ENCODE results near the gene OR2A12. TPM values are rescaled to one million over a fixed set of nuclear protein-coding genes. Genes with fewer than 3 reads are reported as not detected.
A peak's percentile ranks its signal among the peaks of the same experiment; 100 is the strongest.
"Not testable (repeated sequence)": the region's sequence is repeated elsewhere in the genome, so short reads cannot be mapped to it uniquely, and the experiment has no call there.

Gene OR2A12
- total RNA-seq, 1 experiment from 2014 or later, result not detected

DNA sequence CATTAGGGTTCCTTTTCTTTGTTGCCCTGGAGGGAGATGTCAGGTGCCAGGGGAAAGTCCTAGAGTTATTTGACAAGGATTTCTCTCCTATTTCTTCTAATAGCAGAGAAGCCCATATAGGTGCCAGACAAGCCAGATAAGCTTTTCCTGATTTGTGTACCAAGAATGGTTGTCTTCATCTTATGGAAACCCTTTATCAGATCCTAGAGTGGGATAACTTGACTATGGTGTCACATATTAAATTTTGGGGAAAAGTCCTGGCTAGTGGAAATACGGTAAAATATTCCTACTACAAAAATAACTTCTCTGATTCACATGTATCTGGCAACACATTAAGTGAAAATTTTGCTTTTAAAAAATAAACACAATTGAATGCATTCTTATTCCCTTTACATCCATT lies 1.2 kb downstream of the OR2A12 start:
- no peak for DNase-seq (ENCODE audit: low read depth in 1 of 2, low spot score in 2 of 2)

DNA sequence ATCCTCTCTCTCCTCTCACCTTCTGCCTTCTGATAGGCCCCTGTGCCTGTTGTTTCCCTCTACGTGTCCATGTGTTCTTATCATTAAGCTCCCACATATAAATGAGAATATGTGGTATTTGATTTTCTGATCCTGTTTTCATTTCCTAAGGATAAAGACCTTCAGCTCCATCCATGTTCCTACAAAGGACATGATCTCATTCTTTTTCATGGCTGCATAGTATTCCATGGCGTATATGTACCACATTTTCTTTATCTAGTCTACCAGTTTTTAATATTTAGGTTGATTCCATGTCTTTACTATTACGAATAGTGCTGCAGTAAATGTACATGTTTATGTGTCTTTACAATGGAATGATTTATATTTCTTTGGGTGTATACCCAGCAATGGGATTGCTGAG lies 4.6 kb downstream of the OR2A12 start:
- no peaks in the 10 kb centered on the region for H3K4me1 ChIP-seq (replicated peaks)
- H3K36me3 ChIP-seq, result no peaks in the 10 kb centered on the region
- DNase-seq (ENCODE audit: low read depth in 1 of 2, low spot score in 2 of 2), result no peak
- H3K4me3 ChIP-seq, result no peak overlapping the region
- no peak overlapping the region for H3K27ac ChIP-seq
- H3K27me3 ChIP-seq (replicated peaks), result no peaks in the 10 kb centered on the region
- H3K9me3 ChIP-seq (replicated peaks), result no peaks in the 10 kb centered on the region

More for the DNA sequence above, 1.2 kb downstream of the OR2A12 start:
- Histone ChIP-seq H3K27me3 (replicated peaks) (no peaks in the 10 kb centered on the region), H3K9me3 (replicated peaks) (no peaks in the 10 kb centered on the region), H3K27ac (no peak overlapping the region), H3K4me1 (replicated peaks) (no peaks in the 10 kb centered on the region), H3K4me3 (no peak overlapping the region), H3K36me3 (no peaks in the 10 kb centered on the region)

DNA sequence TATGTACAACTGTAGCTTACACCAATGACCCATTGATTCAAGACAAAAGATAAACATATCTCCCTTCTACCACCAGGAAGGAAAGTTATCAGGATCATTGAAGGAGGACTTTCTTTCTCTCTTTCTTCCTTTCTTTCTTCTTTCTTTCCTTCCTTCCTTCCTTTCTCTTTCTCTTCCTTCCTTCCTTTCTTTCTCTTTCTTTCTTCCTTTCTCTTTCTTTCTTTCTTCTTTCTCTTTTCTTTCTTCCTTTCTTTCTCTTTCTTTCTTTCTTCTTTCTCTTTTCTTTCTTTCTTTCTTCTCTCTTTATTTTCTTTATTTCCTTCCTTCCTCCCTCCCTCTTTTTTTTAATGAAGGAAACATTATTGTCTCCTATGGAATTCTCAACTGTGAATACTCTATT lies 12.7 kb downstream of the OR2A12 start:
- Histone ChIP-seq H3K36me3 (no peaks in the 10 kb centered on the region), H3K27ac (no peak overlapping the region), H3K27me3 (replicated peaks) (no peaks in the 10 kb centered on the region), H3K4me1 (replicated peaks) (no peaks in the 10 kb centered on the region), H3K4me3 (no peak overlapping the region), H3K9me3 (replicated peaks) (no peaks in the 10 kb centered on the region)
- no peak for DNase-seq (ENCODE audit: low read depth in 1 of 2, low spot score in 2 of 2)

DNA sequence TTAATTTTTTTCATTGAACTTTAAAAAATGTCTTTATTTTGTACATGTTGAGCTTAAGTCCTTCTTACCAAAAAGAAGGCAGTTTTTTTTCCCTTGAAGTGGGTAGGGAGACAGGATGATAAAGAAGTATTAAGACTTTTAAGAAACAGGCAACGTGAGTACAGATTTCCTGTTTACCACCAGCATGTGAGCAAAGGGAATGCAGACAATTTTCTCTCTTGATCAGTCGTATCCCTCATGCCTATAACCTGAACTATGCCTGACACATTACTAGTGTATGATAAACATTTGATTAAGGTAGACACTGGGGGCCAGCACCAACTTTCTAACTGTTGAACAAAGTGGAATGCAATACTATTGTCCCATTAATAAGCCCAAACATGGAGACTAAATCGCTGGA lies 14.5 kb downstream of the OR2A12 start:
- Histone ChIP-seq H3K27ac (no peak overlapping the region), H3K4me3 (no peak overlapping the region), H3K9me3 (replicated peaks) (no peaks in the 10 kb centered on the region), H3K36me3 (no peaks in the 10 kb centered on the region), H3K27me3 (replicated peaks) (no peaks in the 10 kb centered on the region), H3K4me1 (replicated peaks) (no peaks in the 10 kb centered on the region)
- no peak for DNase-seq (ENCODE audit: low read depth in 1 of 2, low spot score in 2 of 2)

DNA sequence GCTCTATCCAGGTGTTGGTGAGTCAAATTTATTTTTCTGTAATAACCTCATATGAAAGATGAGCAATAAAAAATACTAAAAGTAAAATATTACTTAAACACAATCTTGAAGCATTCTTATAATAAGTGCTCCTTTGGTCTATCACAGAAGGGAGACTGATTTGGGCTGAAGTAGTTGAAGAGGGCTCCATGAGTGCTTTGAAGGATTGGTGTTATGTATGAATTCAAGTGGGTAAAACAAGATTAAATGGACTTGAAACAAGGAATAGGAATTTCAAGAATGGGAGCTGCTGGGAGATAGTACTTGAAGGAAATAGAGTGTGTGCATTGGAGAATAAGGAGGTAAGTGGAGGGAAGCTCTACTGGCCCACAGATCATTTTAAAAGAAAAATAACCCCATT lies 16.0 kb downstream of the OR2A12 start:
- Histone ChIP-seq H3K4me3 (no peak overlapping the region), H3K36me3 (no peaks in the 10 kb centered on the region), H3K4me1 (replicated peaks) (no peaks in the 10 kb centered on the region), H3K27me3 (replicated peaks) (no peaks in the 10 kb centered on the region), H3K9me3 (replicated peaks) (no peaks in the 10 kb centered on the region), H3K27ac (no peak overlapping the region)
- DNase-seq (ENCODE audit: low read depth in 1 of 2, low spot score in 2 of 2), result no peak

DNA sequence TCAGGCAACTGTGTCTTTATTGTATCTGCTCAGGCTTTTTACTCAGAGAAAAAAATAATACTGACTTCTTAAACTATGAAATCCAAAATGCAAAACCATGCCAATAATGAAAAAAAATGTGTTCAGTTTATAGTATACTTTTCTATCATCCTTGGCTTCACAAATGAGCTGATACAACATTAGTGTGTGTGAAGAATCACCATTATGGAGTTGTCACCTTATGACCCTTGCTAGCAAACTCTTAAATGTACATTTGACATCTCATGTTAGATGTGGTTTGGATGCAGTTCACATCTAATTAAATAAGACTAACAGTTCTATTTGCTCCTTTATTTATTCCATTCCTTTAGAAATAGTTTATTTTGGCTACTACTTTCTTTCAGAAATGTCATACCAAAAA lies 19.1 kb downstream of the OR2A12 start:
- no peaks in the 10 kb centered on the region; the same call in 1 of the 2 replicates for H3K27me3 ChIP-seq (replicated peaks)

DNA sequence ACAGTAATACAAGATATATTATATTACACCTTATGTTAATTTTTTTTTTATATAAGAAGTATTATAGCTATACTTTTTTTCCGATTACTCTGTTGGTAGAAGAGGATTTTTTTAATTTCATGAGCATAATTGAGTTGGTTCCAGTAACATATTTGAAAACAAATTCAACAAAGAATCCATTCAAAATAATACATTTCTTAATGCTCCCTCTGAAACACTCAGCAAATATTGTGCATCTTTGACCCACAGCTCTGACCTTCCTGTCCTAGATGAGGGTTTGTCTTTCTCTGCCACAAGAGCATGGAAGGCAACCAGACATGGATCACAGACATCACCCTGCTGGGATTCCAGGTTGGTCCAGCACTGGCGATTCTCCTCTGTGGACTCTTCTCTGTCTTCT lies 23.2 kb downstream of the OR2A12 start, which contains the start of gene OR2A2:
TSS of gene OR2A2 (plus strand) at position 301 of the 400 bp plus-strand sequence. CDS start at position 301, 0 bp downstream.
- Histone ChIP-seq H3K4me1 (replicated peaks) (no peaks in the 10 kb centered on the region), H3K27ac (no peak within 1 kb of the TSS), H3K9me3 (replicated peaks) (no peaks in the 10 kb centered on the region), H3K27me3 (replicated peaks) (no peaks in the 10 kb centered on the region; the same call in 1 of the 2 replicates), H3K36me3 (no peaks in the 10 kb centered on the region), H3K4me3 (no peak within 1 kb of the TSS)
- DNase-seq (ENCODE audit: low read depth in 1 of 2, low spot score in 2 of 2), result no peak

More for the DNA sequence above, 19.1 kb downstream of the OR2A12 start:
- H3K9me3 ChIP-seq (replicated peaks), result no peaks in the 10 kb centered on the region
- no peak for DNase-seq (ENCODE audit: low read depth in 1 of 2, low spot score in 2 of 2)
- H3K4me1 ChIP-seq (replicated peaks), result no peaks in the 10 kb centered on the region
- no peak overlapping the region for H3K27ac ChIP-seq
- H3K4me3 ChIP-seq, result no peak overlapping the region
- no peaks in the 10 kb centered on the region for H3K36me3 ChIP-seq

DNA sequence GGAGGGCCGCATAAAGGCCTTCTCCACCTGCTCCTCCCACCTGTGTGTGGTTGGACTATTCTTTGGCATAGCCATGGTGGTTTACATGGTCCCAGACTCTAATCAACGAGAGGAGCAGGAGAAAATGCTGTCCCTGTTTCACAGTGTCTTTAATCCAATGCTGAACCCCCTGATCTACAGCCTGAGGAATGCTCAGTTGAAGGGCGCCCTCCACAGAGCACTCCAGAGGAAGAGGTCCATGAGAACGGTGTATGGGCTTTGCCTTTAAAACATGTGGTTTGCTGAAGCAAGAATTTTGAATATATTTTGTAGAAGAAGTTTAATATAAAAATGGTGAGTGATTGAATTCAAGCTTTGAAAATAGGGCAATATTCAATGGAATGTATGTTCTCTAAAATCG lies 24.2 kb downstream of the OR2A12 start:
- no peaks in the 10 kb centered on the region for H3K36me3 ChIP-seq
- no peak overlapping the region for H3K4me3 ChIP-seq

DNA sequence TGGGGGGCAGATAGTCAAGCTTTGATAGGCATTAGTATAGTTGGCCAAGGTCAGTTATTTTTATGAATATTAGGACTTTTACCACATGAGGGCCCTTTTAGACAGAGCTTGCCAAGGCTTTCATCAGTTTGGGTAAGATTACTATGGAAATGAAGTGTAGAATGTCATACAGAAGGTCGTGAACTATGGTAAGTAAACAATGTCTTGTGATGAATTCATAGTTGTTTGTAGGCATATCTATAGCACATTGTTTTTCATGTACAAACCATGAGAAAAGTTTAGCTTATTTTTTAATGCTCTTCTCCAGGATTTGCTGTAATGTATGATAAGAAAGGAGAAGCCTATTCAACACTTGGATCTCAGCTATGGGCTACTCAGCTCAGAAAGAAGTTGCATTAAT lies 27.6 kb downstream of the OR2A12 start:
- DNase-seq (ENCODE audit: low read depth in 1 of 2, low spot score in 2 of 2), result no peak
- Histone ChIP-seq H3K9me3 (replicated peaks) (no peaks in the 10 kb centered on the region), H3K27me3 (replicated peaks) (no peaks in the 10 kb centered on the region; the same call in 1 of the 2 replicates), H3K4me1 (replicated peaks) (no peaks in the 10 kb centered on the region), H3K27ac (no peak overlapping the region), H3K36me3 (no peaks in the 10 kb centered on the region), H3K4me3 (no peak overlapping the region)

More for the DNA sequence above, 24.2 kb downstream of the OR2A12 start:
- no peak for DNase-seq (ENCODE audit: low read depth in 1 of 2, low spot score in 2 of 2)
- no peaks in the 10 kb centered on the region for H3K4me1 ChIP-seq (replicated peaks)
- no peaks in the 10 kb centered on the region for H3K9me3 ChIP-seq (replicated peaks)
- no peak overlapping the region for H3K27ac ChIP-seq
- H3K27me3 ChIP-seq (replicated peaks), result no peaks in the 10 kb centered on the region; the same call in 1 of the 2 replicates

DNA sequence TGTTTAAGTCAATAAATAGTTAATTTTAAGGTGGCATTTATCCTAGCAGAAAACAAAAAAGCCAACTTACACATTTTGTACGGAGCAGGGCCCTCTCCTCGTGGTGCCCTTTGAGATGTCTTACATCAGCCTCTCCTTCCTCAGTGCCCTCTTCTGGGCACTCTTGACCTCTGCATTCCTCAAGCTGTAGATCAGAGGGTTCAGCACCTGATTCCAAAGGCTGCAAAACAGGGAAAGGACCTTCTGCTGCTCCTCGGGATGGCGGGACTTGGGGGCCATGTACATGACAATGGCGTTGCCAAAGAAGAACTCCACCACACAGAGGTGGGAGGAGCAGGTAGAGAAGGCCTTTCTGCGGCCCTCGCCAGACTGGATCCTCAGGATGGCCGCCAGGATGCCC lies 32.3 kb downstream of the OR2A12 start:
- no peak for DNase-seq (ENCODE audit: low read depth in 1 of 2, low spot score in 2 of 2)
- H3K36me3 ChIP-seq, result no peaks in the 10 kb centered on the region
- H3K9me3 ChIP-seq (replicated peaks), result no peaks in the 10 kb centered on the region

DNA sequence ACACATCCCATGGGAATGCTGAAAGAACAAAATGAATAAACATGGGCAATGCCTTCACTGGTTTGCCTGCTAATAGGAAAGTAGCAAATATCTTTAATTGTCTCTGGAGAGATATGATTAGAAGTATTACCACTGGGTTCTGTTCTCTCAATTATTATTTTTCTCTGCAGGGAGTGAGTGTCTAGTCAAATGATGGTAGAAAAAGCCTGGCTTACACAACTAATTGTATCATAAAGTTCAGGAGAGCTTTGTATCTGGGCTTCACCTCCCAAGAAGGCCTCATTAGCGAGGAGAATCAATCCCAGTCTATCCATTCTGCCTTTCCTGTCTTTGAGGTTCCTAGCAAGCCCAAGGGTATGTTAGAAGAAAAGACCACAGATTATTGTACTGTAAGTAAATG lies 36.8 kb downstream of the OR2A12 start, which contains the start of gene OR2A14:
TSS of gene OR2A14 (plus strand) at position 301 of the 400 bp plus-strand sequence. CDS start 5,937 bp downstream, outside the sequence.
- no peaks in the 10 kb centered on the region for H3K27me3 ChIP-seq (replicated peaks)
- H3K9me3 ChIP-seq (replicated peaks), result no peaks in the 10 kb centered on the region
- H3K4me1 ChIP-seq (replicated peaks), result no peaks in the 10 kb centered on the region
- H3K36me3 ChIP-seq, result no peaks in the 10 kb centered on the region
- H3K27ac ChIP-seq, result no peak within 1 kb of the TSS
- no peak within 1 kb of the TSS for H3K4me3 ChIP-seq
- no peak for DNase-seq (ENCODE audit: low read depth in 1 of 2, low spot score in 2 of 2)

More for the DNA sequence above, 32.3 kb downstream of the OR2A12 start:
- Histone ChIP-seq H3K27me3 (replicated peaks) (no peaks in the 10 kb centered on the region), H3K4me3 (no peak overlapping the region), H3K27ac (no peak overlapping the region), H3K4me1 (replicated peaks) (no peaks in the 10 kb centered on the region)

DNA sequence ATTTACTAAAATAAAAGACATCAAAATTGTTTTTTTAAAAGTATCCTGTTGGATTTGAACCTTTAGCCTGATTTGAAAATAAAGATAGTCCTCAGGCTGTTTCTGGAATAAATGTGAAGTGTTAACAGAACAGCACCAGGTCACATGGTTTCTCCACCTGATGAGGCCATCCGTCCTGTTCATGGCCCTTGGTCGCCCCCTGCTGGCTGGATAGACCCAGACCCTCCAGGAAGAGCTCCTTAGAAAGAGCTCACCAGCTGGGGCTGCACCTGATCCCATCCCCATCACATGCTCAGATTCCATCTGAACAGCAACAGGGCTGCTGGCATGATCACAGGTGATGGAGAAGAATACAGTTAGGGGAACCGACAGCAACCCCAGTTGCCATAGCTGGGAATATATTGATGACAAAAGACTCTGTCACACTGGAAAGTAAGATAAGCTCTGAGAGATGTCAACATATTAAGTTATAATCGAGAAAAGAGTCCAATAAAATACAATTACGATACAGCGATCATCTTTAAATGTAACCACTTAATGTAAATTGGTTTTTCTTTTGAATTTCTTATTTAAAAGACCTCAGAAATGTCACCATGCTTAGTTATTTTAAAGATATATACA lies 41.7 kb downstream of the OR2A12 start:
- Histone ChIP-seq H3K4me1 (replicated peaks) (no peaks in the 10 kb centered on the region), H3K36me3 (no peaks in the 10 kb centered on the region), H3K27me3 (replicated peaks) (no peaks in the 10 kb centered on the region), H3K4me3 (no peak overlapping the region), H3K9me3 (replicated peaks) (no peaks in the 10 kb centered on the region), H3K27ac (no peak overlapping the region)
- peak; percentile 24 to 81 for DNase-seq (ENCODE audit: low read depth in 1 of 2, low spot score in 2 of 2)

DNA sequence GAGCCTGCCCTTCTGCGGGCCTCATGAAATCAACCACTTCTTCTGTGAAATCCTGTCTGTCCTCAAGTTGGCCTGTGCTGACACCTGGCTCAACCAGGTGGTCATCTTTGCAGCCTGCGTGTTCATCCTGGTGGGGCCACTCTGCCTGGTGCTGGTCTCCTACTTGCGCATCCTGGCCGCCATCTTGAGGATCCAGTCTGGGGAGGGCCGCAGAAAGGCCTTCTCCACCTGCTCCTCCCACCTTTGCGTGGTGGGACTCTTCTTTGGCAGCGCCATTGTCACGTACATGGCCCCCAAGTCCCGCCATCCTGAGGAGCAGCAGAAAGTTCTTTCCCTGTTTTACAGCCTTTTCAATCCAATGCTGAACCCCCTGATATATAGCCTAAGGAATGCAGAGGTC lies 43.5 kb downstream of the OR2A12 start:
- H3K4me1 ChIP-seq (replicated peaks); H3K4me3 ChIP-seq; DNase-seq (ENCODE audit: low read depth in 1 of 2, low spot score in 2 of 2); H3K27me3 ChIP-seq (replicated peaks); H3K36me3 ChIP-seq; H3K27ac ChIP-seq; H3K9me3 ChIP-seq (replicated peaks): not testable (repeated sequence)

DNA sequence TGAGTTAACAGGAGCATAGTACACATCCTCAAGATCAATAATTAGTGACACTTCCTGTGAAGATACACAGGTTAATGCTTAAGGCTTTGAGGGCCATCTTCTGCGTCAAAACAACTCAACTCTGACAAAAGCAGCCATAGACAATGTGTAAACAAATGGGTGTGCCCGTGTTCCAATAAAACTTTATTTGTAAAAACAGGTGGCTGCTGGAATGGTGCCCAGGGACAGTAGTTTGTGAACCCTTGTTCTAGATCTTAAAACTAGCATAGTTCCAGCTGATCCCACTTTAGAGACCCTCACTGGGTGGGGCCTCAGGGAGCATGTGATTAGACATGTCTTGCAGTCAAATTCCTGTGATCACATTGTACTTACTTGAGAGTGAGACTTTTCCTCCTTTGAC lies 44.7 kb downstream of the OR2A12 start:
- Histone ChIP-seq H3K27ac (no peak overlapping the region), H3K4me3 (no peak overlapping the region), H3K9me3 (replicated peaks) (no peaks in the 10 kb centered on the region), H3K27me3 (replicated peaks) (no peaks in the 10 kb centered on the region), H3K4me1 (replicated peaks) (no peaks in the 10 kb centered on the region), H3K36me3 (no peaks in the 10 kb centered on the region)
- no peak for DNase-seq (ENCODE audit: low read depth in 1 of 2, low spot score in 2 of 2)

DNA sequence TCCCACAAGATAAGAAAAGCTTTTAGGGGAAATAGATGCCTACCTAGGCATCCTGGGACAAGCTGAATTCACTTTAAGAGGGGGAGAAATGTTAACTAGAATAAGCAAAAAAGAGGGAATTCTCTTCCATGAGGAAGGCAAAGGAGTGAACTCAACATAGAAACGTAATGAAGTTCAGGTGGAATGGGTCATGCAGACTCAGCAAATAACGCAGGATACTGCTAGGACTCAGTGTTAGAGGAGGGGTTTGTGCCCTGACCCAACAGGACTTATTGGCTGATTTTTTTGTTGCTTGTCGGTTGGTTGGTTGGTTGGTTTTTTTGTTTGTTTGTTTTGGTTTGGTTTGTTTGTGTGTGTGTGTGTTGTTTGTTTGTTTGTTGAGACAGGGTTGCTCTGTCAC lies 46.2 kb downstream of the OR2A12 start:
- H3K9me3 ChIP-seq (replicated peaks), result no peaks in the 10 kb centered on the region

More for the DNA sequence above, 46.2 kb downstream of the OR2A12 start:
- no peak for DNase-seq (ENCODE audit: low read depth in 1 of 2, low spot score in 2 of 2)
- no peaks in the 10 kb centered on the region for H3K4me1 ChIP-seq (replicated peaks)
- no peak overlapping the region for H3K27ac ChIP-seq
- H3K4me3 ChIP-seq, result no peak overlapping the region
- H3K27me3 ChIP-seq (replicated peaks), result no peaks in the 10 kb centered on the region
- no peaks in the 10 kb centered on the region for H3K36me3 ChIP-seq

All from SJSA1 (cell line).